Thoracic aorta (tissue), 2 donors: ENCODE data around the gene ABHD5. TPM values are rescaled to one million over a fixed set of nuclear protein-coding genes. Genes with fewer than 3 reads are reported as not detected.
A peak's percentile ranks its signal among the peaks of the same experiment; 100 is the strongest.

Experiments used
- ATAC-seq: fragments of 150-250 bp; one replicate; pipeline ENCODE4 v1.8.0; 2017; ENCODE audit warnings: low read depth; ENCODE audit not compliant: insufficient number of reproducible peaks, low FRiP score
- DNase-seq: peaks from one replicate; pipeline ENCODE4 v3.0.0-alpha.2; 2020; ENCODE audit warnings: low spot score
- H3K27ac ChIP-seq, 2 donors: fragments of 200-600 bp; sonication (generic); 1 replicate in 1 of 2; 2 replicates in 1 of 2; pipeline ENCODE4 v1.5.1; 2016; ENCODE audit warnings: mild to moderate bottlenecking in 2 of 2, moderate library complexity in 2 of 2
- H3K27me3 ChIP-seq: fragments of 200-600 bp; sonication (generic); replicated peaks from 2 replicates; pipeline ENCODE4 v1.6.0; 2016; ENCODE audit warnings: mild to moderate bottlenecking; ENCODE audit not compliant: insufficient read depth
- H3K36me3 ChIP-seq: fragments of 200-600 bp; sonication (generic); one replicate; pipeline ENCODE4 v1.5.1; 2016
- H3K4me1 ChIP-seq, 2 donors: fragments of 200-600 bp; sonication (generic); 1 replicate in 1 of 2; 2 replicates in 1 of 2; pipeline versions ENCODE4 v1.5.1 to v1.6.0; 2016; ENCODE audit warnings: low read depth in 2 of 2, mild to moderate bottlenecking in 1 of 2; ENCODE audit not compliant: control insufficient read depth in 1 of 2
- H3K4me3 ChIP-seq: fragments of 200-600 bp; sonication (generic); 2 replicates; pipeline ENCODE4 v1.5.1; 2016; ENCODE audit warnings: mild to moderate bottlenecking
- H3K9me3 ChIP-seq: fragments of 200-600 bp; sonication (generic); 2 replicates; pipeline ENCODE4 v1.5.1; 2016
- CTCF ChIP-seq: fragments of 200-600 bp; sonication (generic); IDR thresholded peaks from one replicate; pipeline ENCODE4 v1.5.1; 2019; ENCODE audit warnings: antibody characterized with exemption
- total RNA-seq, 2 donors: library from RNA; depleted of rRNA; stranded (reverse); fragments of >200 nt; gene quantifications; one replicate each; pipeline versions ENCODE4 v1.1.0 to v1.2.3, GENCODE V29; 2016

Gene ABHD5
- total RNA-seq, 2 donors from 2014 or later: 33.3 to 37.1 TPM

GRCh38 chr3:43764056-43764455 lies 73.3 kb downstream of the ABHD5 start:
- TF ChIP-seq CTCF: no peak
- DNase-seq: no peak

GRCh38 chr3:43764471-43764870 lies 73.7 kb downstream of the ABHD5 start:
- Histone ChIP-seq H3K27me3 (no peaks in the 10 kb centered on the region), H3K36me3 (no peaks in the 10 kb centered on the region), H3K9me3 (no peaks in the 10 kb centered on the region), H3K4me1 (peaks cover 14 to 20% of the 10 kb centered on the region in 2 donors), H3K4me3 (no peak overlapping the region), H3K27ac (no peak overlapping the region)
- ATAC-seq (no peak), DNase-seq (no peak)
- no peak for TF ChIP-seq CTCF

More at GRCh38 chr3:43764056-43764455, 73.3 kb downstream of the ABHD5 start:
- ATAC-seq: no peak
- no peaks in the 10 kb centered on the region for H3K36me3 ChIP-seq
- no peak overlapping the region for H3K27ac ChIP-seq
- peaks cover 18 to 20% of the 10 kb centered on the region in 2 donors for H3K4me1 ChIP-seq
- H3K4me3 ChIP-seq: no peak overlapping the region
- no peaks in the 10 kb centered on the region for H3K27me3 ChIP-seq
- no peaks in the 10 kb centered on the region for H3K9me3 ChIP-seq

- DNase-seq (no peak), ATAC-seq (no peak)
- TF ChIP-seq CTCF: no peak
- Histone ChIP-seq H3K4me1 (peaks cover 16 to 25% of the 10 kb centered on the region in 2 donors), H3K27ac (no peak overlapping the region), H3K27me3 (no peaks in the 10 kb centered on the region), H3K9me3 (no peaks in the 10 kb centered on the region), H3K36me3 (no peaks in the 10 kb centered on the region), H3K4me3 (no peak overlapping the region)
These were observed 74.8 kb downstream of the ABHD5 start for GRCh38 chr3:43765521-43765971.

- no peaks in the 10 kb centered on the region for H3K27me3 ChIP-seq
- H3K27ac ChIP-seq: no peak overlapping the region
- H3K36me3 ChIP-seq: no peaks in the 10 kb centered on the region
- ATAC-seq (no peak), DNase-seq (no peak)
- no peak overlapping the region for H3K4me3 ChIP-seq
- H3K4me1 ChIP-seq: peaks cover 20 to 36% of the 10 kb centered on the region in 2 donors
- no peaks in the 10 kb centered on the region for H3K9me3 ChIP-seq
- no peak for TF ChIP-seq CTCF
These were observed 76.1 kb downstream of the ABHD5 start for GRCh38 chr3:43766672-43767465.

GRCh38 chr3:43768381-43768973 lies 77.7 kb downstream of the ABHD5 start:
- peak overlapping the region; percentile 7 to 90 for H3K27ac ChIP-seq
- no peaks in the 10 kb centered on the region for H3K36me3 ChIP-seq
- H3K4me1 ChIP-seq: peaks cover 25 to 46% of the 10 kb centered on the region in 2 donors
- no peak overlapping the region for H3K4me3 ChIP-seq
- no peak for TF ChIP-seq CTCF
- H3K27me3 ChIP-seq: no peaks in the 10 kb centered on the region
- H3K9me3 ChIP-seq: no peaks in the 10 kb centered on the region
- DNase-seq (no peak), ATAC-seq (no peak)
